HG03103 (cell line): ENCODE measurements around the gene MCF2L.
"Not testable (repeated sequence)": the region's sequence is repeated elsewhere in the genome, so short reads cannot be mapped to it uniquely, and the experiment has no call there.

Source experiments
- ATAC-seq: cut with Tn5 transposase; IDR thresholded peaks from one replicate; pipeline ENCODE4 v1.9.1; 2021; ENCODE audit warnings: low read depth; ENCODE audit not compliant: unreplicated experiment

The MCF2L gene

DNA sequence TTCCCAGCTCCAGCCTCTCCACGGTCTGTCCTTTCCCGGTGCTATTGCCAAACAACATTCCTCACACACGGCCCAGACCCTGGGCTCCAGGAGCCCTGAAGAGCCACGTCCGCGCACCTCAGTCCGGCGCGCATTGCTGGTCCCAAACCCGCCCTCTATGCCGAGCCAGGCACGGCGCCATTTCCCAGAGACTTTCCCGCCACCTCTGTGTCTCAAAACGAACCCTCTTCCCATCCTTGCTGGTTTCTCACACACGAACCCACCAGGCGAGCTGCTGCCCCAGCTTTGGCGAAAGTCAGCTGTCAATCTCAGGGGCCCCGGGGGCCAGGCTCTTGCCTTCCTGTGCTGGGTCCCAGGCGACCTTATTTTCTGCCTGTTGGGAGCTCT, 108.5 kb downstream of the MCF2L start:
- no peak for ATAC-seq

DNA sequence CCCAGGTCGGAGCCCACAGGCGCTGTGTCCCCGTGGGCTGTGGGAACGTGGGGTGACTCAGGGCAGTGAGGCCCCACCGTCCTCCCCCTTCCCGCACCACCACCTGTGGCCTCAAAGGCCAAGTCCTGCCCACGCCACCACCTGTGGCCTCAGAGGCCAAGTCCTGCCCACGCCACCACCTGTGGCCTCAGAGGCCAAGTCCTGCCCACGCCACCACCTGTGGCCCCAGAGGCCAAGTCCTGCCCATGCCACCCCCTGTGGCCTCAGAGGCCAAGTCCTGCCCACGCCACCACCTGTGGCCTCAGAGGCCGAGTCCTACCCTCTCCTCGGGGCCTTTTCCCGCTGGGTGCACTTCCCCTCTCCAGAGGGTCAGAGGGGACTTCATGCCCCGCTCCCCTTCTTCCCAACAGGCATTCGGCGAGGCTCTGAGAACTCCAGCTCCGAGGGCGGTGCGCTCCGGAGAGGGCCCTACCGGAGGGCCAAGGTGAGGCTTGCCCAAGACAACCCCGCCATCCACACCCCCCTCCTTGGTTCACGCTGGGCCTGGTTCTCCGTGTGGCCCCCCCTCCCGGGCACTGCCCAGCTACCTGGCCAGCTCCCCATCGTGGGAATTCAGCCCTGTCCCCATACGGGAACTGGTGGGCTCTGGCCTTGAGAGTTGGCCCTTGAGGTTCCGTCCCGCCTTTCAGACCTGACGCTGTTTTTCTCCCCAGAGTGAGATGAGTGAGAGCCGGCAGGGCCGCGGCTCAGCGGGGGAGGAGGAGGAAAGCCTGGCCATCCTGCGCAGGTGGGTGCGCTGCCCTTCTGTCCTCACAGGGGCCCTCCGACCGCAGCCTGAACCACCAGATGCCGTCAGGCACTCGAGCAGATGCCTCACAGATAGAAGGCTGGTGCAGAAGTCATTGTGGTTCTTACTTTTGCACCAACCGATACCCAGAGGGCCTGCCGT, 109.2 kb downstream of the MCF2L start:
- ATAC-seq = no peak

- no peak for ATAC-seq
Observed at GRCh38 chr13:113078902-113079780, 110.1 kb downstream of the MCF2L start.

DNA sequence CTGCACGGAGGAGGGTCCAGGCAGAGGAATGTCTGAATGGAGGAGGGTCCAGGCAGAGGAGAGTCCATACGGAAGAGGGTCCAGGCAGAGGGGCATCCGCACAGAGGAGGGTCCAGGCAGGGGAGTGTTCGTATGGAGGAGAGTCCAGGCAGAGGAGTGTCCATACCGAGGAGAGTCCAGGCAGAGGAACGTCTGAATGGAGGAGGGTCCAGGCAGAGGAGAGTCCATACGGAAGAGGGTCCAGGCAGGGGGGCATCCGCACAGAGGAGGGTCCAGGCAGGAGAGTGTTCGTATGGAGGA, 110.7 kb downstream of the MCF2L start:
- ATAC-seq = not testable (repeated sequence)

DNA sequence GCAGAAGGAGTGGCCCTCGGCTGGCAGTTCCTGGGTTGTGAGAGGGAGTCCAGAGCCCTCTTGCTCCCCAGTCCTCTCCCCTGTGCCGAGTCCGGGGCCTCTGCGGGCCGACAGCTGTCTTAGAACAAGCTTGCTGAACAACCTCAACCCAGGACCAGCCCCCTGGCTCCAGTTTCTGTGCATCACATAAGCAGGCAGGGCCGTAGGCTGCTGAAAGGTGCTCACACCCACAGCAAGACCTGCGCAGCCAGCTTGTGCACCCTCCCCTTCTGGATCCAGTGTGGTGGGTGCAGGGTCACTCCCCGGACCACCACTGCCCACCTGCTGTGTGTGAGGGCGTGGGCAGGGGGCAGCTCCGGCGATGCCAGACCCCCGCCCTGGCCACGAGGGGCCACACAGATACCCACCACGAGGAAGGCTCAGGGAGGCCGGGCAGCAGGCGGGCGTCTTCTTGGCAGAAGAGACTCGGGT, 111.4 kb downstream of the MCF2L start:
- no peak for ATAC-seq

- ATAC-seq = no peak
Observed at GRCh38 chr13:113080901-113081521, 112.0 kb downstream of the MCF2L start.

- ATAC-seq = no peak
Observed at GRCh38 chr13:113082198-113083021, 113.4 kb downstream of the MCF2L start.

GRCh38 chr13:113083022-113083373, 114.0 kb downstream of the MCF2L start:
- ATAC-seq = no peak

DNA sequence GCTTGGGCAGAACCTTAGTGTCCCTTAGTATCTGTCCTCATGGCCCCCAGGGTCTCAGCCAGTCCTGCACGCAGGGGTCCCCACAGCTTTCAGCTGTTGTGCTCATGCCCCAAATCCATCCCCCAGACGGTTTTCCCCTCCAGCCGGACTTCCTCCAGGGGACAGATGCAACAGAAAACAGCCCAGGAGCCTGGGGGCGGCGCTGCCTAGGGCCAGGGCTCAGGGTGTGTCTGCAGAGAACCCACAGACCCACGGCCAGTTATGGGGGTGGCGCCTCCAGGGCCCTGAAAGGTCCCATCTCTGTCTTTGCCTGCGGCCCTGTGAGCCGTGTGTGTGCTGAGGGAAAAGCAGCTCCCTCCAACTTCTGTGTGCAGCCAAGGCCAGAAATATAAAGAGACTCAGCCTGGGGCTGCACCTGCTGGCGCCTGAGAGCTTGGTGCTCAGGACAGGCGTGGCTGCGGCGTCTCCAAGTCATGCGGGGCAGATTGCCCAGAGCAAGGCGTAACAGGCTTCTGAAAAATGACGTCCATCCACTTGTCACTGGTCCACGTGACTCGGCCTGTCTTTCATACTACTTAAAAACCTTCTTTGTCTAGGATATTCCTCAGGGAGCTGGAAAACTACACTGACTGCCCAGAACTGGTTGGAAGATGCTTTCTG, 114.5 kb downstream of the MCF2L start:
- ATAC-seq = no peak

GRCh38 chr13:113084094-113084942, 115.3 kb downstream of the MCF2L start:
- no peak for ATAC-seq

- no peak for ATAC-seq
Observed at GRCh38 chr13:113084943-113085540, 116.0 kb downstream of the MCF2L start.

DNA sequence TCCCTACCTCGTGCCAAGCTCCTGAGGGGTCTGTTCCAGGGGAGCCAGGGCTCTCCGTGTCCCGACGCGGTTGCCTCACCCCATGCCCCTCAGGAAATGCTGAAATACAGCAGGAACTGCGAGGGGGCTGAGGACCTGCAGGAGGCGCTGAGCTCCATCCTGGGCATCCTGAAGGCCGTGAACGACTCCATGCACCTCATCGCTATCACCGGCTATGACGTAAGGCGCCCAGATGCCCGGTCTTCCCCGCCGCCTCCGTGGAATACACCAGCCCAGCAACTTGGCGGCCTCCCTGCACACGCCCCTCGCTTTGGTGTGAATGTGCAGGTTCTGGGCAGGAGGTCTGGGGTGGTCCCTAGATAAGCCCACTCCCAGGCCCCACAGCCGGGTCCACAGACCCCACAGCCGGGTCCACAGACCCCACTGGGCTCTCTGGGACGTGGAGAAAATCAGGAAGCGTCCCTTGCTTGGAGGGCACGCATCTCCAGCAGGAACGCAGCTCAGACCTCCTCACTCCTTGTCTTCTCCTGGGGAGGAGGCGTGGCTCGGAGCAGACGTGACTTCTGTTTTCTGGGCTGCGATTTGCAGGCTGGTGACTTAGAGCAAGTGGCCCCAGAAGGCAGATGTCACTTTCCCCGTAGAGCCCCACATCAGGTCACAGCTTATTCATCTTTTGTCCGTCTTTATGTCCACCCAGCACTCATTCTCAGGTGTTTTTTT, 117.2 kb downstream of the MCF2L start:
- no peak for ATAC-seq

DNA sequence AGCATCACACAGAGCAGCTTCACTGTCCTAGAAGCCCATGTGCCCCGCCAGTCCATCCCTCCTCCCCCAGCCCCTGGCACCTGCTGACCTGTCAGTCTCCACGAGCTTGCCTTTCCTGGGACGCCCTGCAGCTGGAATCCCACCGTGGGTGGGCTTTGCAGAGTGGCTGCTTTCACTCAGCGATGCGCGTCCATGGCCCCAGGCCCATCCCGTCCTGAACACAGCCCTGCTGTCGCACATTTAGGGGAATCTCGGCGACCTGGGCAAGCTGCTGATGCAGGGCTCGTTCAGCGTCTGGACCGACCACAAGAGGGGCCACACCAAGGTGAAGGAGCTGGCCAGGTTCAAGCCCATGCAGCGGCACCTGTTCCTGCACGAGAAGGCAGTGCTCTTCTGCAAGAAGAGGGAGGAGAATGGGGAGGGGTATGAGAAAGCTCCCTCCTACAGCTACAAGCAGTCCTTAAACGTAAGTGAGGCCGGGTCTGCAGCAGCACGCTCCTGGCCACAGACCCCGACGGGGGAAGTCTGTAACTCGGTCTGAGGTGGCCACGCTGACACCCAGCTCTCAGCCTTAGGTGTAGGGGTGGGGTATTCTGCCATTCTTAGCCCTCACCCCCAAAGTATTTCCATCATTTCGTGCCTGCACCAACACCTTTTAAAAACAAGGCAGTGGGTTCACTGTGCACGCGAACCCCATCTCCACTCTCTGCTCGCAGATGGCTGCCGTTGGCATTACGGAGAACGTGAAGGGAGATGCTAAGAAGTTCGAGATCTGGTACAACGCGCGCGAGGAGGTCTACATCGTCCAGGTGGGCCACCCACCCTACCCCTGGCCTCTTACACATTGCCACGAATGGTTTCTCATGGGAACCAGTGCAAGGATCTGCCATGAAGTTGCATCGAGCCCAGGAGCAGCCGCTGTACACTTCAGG, 118.2 kb downstream of the MCF2L start:
- no peak for ATAC-seq

DNA sequence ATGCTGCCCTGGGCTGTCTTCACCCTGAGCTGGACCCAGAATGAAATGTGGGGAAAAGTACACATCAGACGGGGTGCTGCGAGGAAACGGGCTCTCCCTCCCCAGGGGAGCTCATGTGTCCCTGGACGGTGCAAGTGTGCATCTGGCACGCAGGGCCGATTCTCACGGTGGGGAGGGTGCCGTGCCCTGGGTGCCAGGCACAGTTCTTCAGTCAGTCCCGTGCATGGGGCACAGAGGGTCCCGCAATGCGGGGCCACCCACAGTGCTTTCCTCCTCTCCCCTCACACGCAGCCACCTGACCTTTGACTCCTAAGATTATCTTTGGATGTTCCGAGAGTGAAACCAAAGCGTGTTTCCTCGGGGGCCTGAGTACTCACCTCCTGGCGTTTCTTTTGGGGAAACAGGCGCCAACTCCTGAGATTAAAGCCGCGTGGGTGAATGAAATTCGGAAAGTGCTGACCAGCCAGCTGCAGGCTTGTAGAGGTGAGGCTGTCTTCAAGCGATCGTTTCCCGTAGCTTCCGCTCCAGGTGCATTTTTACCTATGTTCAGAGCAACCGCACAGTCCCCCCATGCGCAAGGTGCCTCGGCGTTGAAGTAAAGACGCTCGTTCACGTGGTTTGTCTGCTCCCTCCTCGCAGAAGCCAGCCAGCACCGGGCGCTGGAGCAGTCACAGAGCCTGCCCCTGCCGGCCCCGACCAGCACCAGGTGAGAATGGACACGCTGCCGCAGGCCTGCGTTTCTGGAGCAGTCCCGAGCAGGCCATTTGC, 119.1 kb downstream of the MCF2L start:
- no peak for ATAC-seq

DNA sequence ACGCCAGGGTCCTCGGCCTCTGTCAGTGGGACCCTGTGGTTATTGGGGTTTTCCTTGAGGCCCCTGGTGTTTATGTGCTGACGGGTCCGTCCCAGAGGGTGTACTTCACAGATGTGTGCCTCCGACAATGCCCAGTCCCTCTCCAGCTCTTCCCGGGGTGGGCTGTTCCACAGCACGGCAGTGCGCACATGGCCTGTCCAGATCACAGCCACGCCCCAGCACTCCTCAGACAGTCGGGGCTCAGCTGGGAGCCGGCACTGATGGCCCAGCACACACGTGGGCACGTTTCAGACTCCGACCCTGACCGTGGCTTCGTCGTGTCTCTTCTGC, 119.6 kb downstream of the MCF2L start:
- no peak for ATAC-seq

DNA sequence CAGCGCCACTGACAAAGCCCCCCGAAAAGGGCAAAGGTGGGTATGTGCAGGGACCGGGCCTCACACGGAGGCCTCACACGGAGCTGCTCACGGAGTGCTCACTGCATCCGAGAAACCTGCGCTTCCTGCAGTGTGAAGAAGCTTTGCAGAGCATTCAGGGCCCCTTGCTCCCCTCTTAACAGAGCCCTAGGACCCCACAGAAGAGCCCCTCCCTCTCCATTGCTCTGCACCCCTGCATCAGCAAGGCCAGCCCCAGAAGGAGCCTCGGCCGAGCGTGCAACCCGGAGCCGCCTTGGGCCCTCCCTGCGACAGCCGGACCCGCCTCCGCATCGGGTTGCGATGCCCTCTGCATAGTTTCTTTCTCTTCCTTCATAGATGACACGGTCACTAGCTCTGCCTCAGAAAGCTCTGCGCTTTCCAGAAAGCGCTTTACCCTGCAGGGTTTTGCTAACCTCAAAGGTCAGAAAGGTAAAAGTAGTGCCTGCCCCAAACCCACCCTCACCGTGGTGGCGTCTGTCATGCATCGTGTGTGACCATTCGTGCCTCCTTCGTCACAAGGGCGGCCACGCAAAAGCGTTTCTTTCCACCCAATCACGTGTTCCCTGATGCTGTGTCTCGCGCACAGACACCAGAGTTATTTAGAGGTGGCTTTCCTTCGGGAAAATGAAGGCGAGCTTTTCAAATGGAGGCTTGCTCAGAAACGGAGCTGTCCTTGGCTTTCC, 120.8 kb downstream of the MCF2L start:
- no peak for ATAC-seq
